HG03064 (cell line): ENCODE data around the gene FBXL13.
"Not testable (repeated sequence)": the region's sequence is repeated elsewhere in the genome, so short reads cannot be mapped to it uniquely, and the experiment has no call there.

Source experiments
- ATAC-seq: cut with Tn5 transposase; IDR thresholded peaks from one replicate; pipeline ENCODE4 v1.9.1; 2021; ENCODE audit warnings: low read depth; ENCODE audit not compliant: unreplicated experiment

The FBXL13 gene

GRCh38 chr7:102834466-102834865 is 240.1 kb downstream of the FBXL13 start:
- ATAC-seq: no peak

GRCh38 chr7:102833343-102833742 is 241.3 kb downstream of the FBXL13 start:
- no peak for ATAC-seq

GRCh38 chr7:102832674-102833073 is 241.9 kb downstream of the FBXL13 start:
- no peak for ATAC-seq

- no peak for ATAC-seq
Measured at GRCh38 chr7:102830197-102830596, 244.4 kb downstream of the FBXL13 start.

- ATAC-seq: no peak
Measured at GRCh38 chr7:102829075-102829474, 245.5 kb downstream of the FBXL13 start.

- ATAC-seq: no peak
Measured at GRCh38 chr7:102828286-102828685, 246.3 kb downstream of the FBXL13 start.

GRCh38 chr7:102823390-102824119 is 251.0 kb downstream of the FBXL13 start:
- ATAC-seq: no peak

GRCh38 chr7:102821994-102822747 is 252.4 kb downstream of the FBXL13 start:
- no peak for ATAC-seq

GRCh38 chr7:102819151-102819550 is 255.4 kb downstream of the FBXL13 start:
- ATAC-seq: no peak

- ATAC-seq: no peak
Measured at GRCh38 chr7:102817616-102818573, 256.7 kb downstream of the FBXL13 start.

GRCh38 chr7:102814025-102814471 is 260.5 kb downstream of the FBXL13 start:
- no peak for ATAC-seq

- no peak for ATAC-seq
Measured at GRCh38 chr7:102813191-102814024, 261.2 kb downstream of the FBXL13 start.

GRCh38 chr7:102811942-102812678 is 262.5 kb downstream of the FBXL13 start:
- no peak for ATAC-seq

- no peak for ATAC-seq
Measured at GRCh38 chr7:102810916-102811315, 263.7 kb downstream of the FBXL13 start.

GRCh38 chr7:102806613-102807012 is 268.0 kb downstream of the FBXL13 start:
- ATAC-seq: no peak

- not testable (repeated sequence) for ATAC-seq
Measured at GRCh38 chr7:102795987-102796595, 278.5 kb downstream of the FBXL13 start.

- ATAC-seq: not testable (repeated sequence)
Measured at GRCh38 chr7:102794567-102794966, 280.0 kb downstream of the FBXL13 start.

- not testable (repeated sequence) for ATAC-seq
Measured at GRCh38 chr7:102791831-102792230, 282.8 kb downstream of the FBXL13 start.

- ATAC-seq: not testable (repeated sequence)
Measured at GRCh38 chr7:102791367-102791766, 283.2 kb downstream of the FBXL13 start.
